HG02678 (cell line): Measurements from ENCODE around the gene TUBA1B.

Source experiments
- ATAC-seq: cut with Tn5 transposase; IDR thresholded peaks from one replicate; pipeline ENCODE4 v1.9.1; 2021; ENCODE audit warnings: mild to moderate bottlenecking, moderate library complexity; ENCODE audit not compliant: unreplicated experiment

Gene TUBA1B

DNA sequence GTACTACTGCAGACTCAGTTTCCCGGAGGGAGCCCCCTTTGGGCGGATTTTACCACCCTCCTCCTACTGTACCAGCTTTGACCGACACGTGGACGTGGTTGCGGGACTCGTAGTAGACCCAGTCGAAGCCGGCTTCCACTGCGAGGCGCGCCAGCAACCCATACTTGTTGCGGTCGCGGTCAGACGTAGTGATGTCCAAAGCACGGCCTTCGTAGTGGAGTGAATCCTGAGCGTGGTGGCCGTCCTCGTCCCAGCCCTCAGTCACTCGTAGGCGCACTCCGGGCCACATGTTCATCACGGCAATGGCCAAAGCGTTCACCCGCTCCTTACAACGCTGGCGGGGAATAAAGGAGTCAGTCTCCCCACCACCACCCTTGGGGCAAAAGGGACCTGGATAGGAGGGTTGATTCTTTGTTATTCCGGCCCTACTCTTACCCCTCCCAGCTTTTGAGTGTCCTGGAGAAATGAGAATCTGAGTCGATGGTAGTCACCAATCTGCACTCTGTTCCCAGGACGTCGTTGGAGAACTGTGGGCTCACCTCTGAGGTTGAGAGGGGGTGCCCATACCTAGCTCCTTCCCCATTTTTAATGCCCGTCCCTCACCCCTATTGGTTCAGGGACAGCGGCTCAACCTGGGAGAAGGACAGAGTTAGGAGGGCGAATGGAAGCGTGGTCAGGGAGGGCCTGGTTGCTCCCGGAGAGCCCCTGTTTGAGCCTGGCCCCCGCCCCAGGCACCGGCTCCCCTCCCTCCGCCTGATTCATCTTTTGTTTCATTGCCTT lies 39.9 kb downstream of the TUBA1B start:
- ATAC-seq: no peak

GRCh38 chr12:49089821-49090773 lies 41.1 kb downstream of the TUBA1B start:
- no peak for ATAC-seq

- no peak for ATAC-seq
Observed at GRCh38 chr12:49088932-49089330, 42.3 kb downstream of the TUBA1B start.

DNA sequence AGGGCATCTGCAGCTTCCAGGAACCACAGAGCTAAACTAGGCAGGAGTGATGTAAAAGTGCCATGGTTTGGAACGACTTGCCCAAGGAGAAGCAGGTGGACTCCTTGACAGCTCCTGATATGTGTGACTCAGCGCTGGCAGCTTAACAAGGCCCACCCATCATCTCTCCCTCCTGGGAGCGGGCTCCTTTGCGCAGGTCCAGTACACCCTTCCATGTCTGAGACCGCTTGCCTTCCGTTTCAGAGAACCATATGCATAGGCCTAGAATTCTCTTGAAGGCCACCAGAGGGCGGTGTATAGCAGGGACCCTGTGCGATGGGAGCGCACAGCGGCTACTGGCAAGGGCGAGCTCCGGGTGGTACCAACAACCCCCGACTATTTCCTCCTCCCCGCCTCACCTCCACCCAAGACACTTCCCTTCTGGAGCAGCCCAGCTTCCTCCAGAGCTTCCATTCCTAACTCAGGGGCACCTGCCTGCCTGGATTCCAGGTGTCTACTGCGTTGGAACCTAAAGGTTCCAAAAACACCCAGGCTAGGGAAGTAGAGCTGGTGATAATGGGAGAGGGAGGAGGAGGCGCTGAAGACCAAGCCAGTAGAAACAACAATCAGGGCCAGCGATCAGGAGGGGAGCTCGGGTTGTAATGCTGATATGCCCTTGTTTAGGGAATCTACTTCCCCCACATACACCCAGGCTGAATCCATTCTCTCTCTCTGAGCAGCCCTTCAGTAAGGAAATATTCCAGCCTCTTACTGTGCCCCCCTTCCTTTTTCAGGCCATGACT lies 42.9 kb downstream of the TUBA1B start:
- peak; percentile 82 for ATAC-seq

- no peak for ATAC-seq
Observed at GRCh38 chr12:49086116-49086515, 45.1 kb downstream of the TUBA1B start.

DNA sequence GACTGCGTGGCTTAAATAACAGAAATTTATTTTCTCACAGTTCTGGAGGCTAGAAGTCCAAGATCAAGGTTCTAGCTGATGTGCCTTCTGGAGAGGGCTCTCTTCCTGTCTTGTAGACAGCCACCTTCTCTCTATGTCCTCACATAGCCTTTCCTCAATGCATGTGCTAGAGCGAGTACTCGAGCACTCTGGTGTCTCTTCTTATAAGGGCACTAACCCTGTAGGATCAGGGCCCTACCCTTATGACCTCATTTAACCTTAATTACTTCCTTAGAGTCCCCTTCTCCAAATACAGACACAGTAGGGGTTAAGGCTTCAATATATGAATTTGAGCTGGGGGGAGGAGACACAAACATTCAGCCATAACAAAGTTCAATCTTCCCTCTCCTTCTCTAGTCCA lies 46.8 kb downstream of the TUBA1B start:
- ATAC-seq: no peak

DNA sequence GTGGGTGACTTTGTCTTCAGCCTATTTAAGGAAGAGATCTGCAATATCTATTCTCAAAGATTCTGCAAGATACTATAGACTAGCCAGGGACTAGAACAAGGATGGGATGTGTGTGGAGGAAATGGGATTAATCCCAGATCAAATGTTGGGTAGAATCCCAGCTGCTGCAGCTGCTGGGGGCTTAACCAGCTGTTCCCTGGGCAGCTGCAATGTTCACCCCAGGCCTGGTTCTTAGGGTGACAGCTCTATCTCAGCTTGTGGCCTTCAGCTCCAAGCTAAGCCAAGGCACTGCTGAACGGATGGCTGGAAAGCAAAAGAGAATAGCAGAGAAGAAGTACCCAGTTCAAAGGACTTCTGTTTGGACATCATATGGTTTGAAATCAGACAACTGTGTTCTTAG lies 51.4 kb downstream of the TUBA1B start:
- ATAC-seq: no peak
